ENCODE measurements around the gene MYRIP. TPM values are rescaled to one million over a fixed set of nuclear protein-coding genes. Genes with fewer than 3 reads are reported as not detected.

Gene MYRIP
- total and polyA plus RNA-seq, 5 donors = 2.4 to 12.1 (median 6.9) TPM

DNA sequence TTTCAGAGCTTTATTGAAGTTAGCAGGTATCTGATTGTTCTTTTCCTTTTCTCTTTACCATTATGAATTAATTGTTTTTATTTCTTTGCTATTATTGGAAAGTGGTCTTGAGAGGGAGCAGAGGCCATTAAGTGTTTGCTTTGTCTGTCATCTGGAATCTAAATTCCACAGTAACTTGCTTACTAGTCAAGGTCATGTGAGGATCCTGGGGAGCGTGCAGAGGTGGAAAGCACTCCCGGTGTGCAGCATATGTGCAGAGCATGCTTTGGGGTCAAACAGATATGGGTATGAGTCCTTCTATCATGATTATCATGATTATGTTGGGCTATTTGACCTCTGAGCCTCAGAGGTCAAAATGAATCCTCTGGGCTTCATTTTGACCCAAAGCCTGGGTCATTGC, 96.4 kb downstream of the MYRIP start:
- Histone ChIP-seq H3K27me3 (ENCODE audit: control insufficient read depth, insufficient read depth) (no peaks in the 10 kb centered on the region), H3K4me1 (ENCODE audit: control insufficient read depth, insufficient read depth, low read length) (no peaks in the 10 kb centered on the region), H3K9me3 (ENCODE audit: control insufficient read depth, low read length) (no peaks in the 10 kb centered on the region), H3K27ac (ENCODE audit: low read length) (no peak overlapping the region), H3K4me3 (ENCODE audit: low read length) (no peak overlapping the region)
- 89% methylated on average over 2 of the region's 2 CpGs for WGBS
- ATAC-seq (no peak), DNase-seq (no peak)
- intact Hi-C loops (cut with DNase I) = no loop called here

DNA sequence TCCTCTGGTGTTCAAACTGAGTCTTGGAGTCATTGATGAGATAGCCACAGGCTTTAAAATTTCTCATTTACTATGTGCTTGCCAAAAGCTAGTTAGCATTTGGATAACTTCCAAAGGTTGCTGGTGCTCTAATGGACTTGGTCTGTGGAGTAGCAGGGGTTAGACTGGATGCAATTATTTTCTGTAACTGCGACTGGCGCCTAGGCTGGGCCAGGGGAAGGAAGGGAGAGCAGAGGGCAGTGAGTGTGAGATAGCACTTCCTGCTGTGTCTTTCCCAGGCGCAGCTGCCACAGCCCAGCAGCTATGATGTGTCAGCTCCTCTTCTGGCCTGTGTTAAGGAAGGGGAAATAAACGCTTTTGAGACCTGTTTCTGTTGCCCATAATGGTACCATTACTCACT, 98.6 kb downstream of the MYRIP start:
- Histone ChIP-seq H3K9me3 (ENCODE audit: control insufficient read depth, low read length) (no peaks in the 10 kb centered on the region), H3K4me3 (ENCODE audit: low read length) (no peak overlapping the region), H3K27me3 (ENCODE audit: control insufficient read depth, insufficient read depth) (no peaks in the 10 kb centered on the region), H3K27ac (ENCODE audit: low read length) (no peak overlapping the region), H3K4me1 (ENCODE audit: control insufficient read depth, insufficient read depth, low read length) (no peaks in the 10 kb centered on the region)
- WGBS = 21% methylated on average over 4 of the region's 4 CpGs
- peak; percentile 65 to 86 (median 78) for DNase-seq
- intact Hi-C loops (cut with DNase I) = no loop called here
- peak; percentile 95 for ATAC-seq

DNA sequence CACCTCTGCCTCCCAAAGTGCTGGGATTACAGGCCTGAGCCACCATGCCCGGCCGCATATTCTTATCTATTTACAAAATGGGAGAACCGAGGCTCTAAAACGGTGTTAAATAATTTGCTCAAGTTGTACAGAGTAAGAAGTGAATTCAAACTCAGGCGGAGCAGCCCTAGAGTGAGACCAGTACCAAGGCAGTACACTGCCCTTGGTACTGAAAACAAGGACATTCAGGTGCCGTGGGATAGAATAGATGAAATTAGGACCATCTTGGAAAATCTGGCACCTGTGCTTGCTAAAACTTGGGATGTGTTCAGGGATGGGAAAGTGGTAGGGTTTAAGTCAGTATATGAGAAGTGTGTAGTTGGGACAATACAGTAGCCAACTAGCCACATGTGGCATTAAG, 100.7 kb downstream of the MYRIP start:
- no peaks in the 10 kb centered on the region for H3K9me3 ChIP-seq (ENCODE audit: control insufficient read depth, low read length)
- no peak overlapping the region for H3K4me3 ChIP-seq (ENCODE audit: low read length)
- H3K27me3 ChIP-seq (ENCODE audit: control insufficient read depth, insufficient read depth) = no peaks in the 10 kb centered on the region
- intact Hi-C loops (cut with DNase I) = no loop called here
- ATAC-seq (no peak), DNase-seq (no peak)
- H3K27ac ChIP-seq (ENCODE audit: low read length) = no peak overlapping the region
- WGBS = 94% methylated on average over 6 of the region's 6 CpGs
- H3K4me1 ChIP-seq (ENCODE audit: control insufficient read depth, insufficient read depth, low read length) = no peaks in the 10 kb centered on the region

DNA sequence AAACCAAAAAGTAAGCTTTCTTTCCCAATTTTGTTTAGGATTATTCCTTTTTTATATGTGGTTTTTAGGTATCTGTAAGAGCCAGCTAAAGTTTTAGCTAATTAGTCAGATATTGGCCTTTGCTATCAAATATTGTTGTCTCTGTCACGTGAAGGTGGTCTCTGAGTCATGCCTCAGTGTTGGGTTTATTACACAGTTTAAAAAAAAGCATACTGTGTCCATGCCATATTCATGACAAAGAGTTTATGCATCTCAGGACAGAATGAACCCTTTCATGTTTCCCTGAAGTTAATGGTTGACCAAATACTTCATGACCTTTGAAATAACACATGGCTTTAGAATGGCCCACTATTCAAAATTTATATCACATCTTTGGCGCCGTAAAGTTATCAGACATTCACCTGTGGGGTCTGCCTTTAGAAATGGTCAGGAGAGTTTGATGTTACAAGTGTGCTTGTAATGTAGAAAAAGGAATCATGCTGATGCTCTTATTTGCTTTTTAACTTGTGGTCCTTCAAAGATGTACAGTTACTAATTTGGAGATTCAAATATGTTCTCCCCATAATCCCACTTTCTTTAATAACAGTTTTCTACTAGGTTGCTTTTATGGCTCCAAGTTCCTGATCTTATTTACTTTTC, 101.5 kb downstream of the MYRIP start:
- H3K9me3 ChIP-seq (ENCODE audit: control insufficient read depth, low read length) = no peaks in the 10 kb centered on the region
- no peaks in the 10 kb centered on the region for H3K27me3 ChIP-seq (ENCODE audit: control insufficient read depth, insufficient read depth)
- DNase-seq (no peak), ATAC-seq (no peak)
- H3K4me1 ChIP-seq (ENCODE audit: control insufficient read depth, insufficient read depth, low read length) = no peaks in the 10 kb centered on the region
- H3K4me3 ChIP-seq (ENCODE audit: low read length) = no peak overlapping the region
- 77% methylated on average over 3 of the region's 3 CpGs for WGBS
- no peak overlapping the region for H3K27ac ChIP-seq (ENCODE audit: low read length)
- intact Hi-C loops (cut with DNase I) = no loop called here

DNA sequence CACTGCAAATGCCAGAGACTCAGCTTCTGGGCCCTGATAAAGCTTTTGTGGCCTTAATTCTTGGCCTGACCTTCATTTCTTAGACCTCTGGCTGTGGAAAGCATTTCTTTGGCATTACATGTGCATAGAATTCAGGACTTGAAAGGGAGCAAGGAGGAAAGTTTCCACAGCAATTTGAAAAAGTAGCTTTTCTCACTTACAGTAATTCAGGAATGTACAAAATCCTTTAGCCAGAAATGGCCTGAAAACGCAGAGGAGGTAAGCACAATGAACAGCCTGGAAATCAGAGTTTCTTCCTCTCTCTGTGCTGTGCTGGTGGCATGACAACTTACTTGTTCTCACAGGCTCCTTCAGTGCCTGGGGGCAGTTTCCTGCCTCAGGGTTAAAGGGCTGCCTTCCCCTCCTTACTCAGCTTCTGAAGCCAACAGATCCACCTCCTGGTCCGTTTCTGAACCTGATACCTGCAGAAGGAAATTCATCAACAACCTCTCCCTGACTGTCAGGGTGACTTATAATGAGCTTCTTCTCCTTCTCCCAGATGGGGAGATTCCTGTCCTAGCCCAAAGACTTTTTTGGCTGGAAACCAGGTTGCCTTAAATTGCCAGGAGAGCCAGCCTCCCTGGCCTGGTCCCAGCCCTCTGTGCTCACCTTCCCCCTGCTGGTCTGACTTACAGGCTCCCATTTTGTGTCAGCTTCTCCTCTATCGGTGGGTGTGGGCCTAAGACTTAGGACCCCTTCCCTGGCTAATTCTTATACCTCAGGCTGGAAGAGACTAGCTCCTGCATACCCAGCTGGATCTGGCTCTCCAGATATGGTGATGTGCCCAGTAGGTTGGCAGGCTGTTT, 102.3 kb downstream of the MYRIP start:
- Histone ChIP-seq H3K9me3 (ENCODE audit: control insufficient read depth, low read length) (no peaks in the 10 kb centered on the region), H3K4me1 (ENCODE audit: control insufficient read depth, insufficient read depth, low read length) (no peaks in the 10 kb centered on the region), H3K27ac (ENCODE audit: low read length) (peak overlapping the region; percentile 26), H3K4me3 (ENCODE audit: low read length) (no peak overlapping the region), H3K27me3 (ENCODE audit: control insufficient read depth, insufficient read depth) (no peaks in the 10 kb centered on the region)
- ATAC-seq (peak; percentile 84 to 87), DNase-seq (peak; percentile 18 to 54 (median 36))
- 51% methylated on average over 3 of the region's 3 CpGs for WGBS
- intact Hi-C loops (cut with DNase I) = no loop called here

DNA sequence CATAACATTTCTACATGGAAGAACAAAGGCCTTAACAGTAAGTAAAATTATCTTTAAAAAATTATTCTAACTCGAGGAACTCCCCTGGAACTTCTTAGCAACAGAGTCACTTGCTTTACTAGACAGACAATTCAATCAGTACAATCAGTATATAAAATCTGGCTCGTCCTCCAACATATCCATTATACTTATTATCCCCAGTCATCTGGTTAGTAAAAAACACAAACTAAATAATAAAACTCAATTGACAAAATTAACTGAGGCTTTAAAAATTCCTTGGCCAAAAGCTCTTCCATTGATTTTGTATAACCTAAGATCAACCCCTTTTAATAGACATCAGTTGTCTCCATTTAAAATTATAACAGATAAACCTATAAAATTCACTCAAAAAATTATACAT, 105.6 kb downstream of the MYRIP start:
- Histone ChIP-seq H3K9me3 (ENCODE audit: control insufficient read depth, low read length) (no peaks in the 10 kb centered on the region), H3K27me3 (ENCODE audit: control insufficient read depth, insufficient read depth) (no peaks in the 10 kb centered on the region), H3K27ac (ENCODE audit: low read length) (no peak overlapping the region), H3K4me3 (ENCODE audit: low read length) (no peak overlapping the region), H3K4me1 (ENCODE audit: control insufficient read depth, insufficient read depth, low read length) (no peaks in the 10 kb centered on the region)
- no peak for ATAC-seq
- WGBS = 86% methylated on average over 2 of the region's 2 CpGs
- intact Hi-C loops (cut with DNase I) = no loop called here
- no peak for DNase-seq

DNA sequence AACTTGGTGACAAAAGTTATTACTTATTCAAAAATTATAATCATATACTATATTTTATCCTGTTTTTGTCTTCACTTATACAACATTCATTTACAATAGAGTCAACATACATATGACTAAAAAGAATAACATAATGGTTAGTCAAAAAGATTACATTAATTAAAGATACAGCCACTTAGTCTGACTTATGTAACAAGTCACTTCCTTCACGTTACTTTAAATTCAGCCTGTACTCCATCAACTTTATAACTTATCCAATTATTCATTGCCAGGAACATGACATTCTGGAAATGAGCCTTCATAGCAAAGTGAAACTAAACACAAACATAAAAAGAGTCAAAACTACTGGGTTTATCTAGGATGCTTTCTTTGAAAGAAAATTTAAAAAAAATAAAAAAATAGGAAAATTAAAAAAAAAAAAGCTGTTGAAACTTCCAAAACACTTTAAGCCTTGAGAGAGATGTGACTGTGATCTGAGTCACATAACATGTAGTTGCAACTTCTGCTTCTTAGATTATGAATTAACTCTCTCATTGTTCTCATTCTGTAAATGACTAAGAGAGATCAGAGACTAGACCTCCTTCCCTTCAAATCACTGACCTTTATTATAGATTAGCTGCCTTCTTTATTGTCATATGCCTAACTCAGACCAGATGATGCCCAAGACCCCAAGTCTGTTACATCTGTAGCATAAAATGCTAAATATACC, 107.8 kb downstream of the MYRIP start:
- WGBS = 39% methylated on average over 1 of the region's 1 CpG

DNA sequence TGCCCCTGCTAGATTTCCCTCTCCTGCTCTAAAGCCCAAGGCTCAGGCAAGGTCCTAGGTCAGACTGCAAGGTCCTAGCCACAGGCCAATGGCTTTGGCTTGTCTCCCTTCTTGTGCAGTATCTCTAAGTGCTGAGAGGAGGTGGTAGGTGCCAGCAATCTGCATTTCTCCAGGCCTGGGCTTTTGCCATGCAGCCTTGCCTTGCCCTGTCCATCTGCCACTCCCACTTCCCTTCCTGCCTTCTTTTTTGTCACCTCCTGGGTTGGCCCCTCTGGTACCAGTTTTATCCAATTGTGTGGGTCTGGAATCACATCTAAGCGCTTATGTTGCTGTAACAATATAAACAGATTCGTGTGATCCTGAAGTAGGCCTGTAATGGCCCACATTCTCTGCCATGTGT, 109.9 kb downstream of the MYRIP start:
- Histone ChIP-seq H3K27ac (ENCODE audit: low read length) (no peak overlapping the region), H3K27me3 (ENCODE audit: control insufficient read depth, insufficient read depth) (no peaks in the 10 kb centered on the region), H3K4me3 (ENCODE audit: low read length) (no peak overlapping the region), H3K4me1 (ENCODE audit: control insufficient read depth, insufficient read depth, low read length) (no peaks in the 10 kb centered on the region), H3K9me3 (ENCODE audit: control insufficient read depth, low read length) (no peaks in the 10 kb centered on the region)
- WGBS = 87% methylated on average over 2 of the region's 2 CpGs
- DNase-seq (no peak), ATAC-seq (peak in 1 of 2 donors; percentile 18)
- intact Hi-C loops (cut with DNase I) = no loop called here

More for the DNA sequence above, 107.8 kb downstream of the MYRIP start:
- no peaks in the 10 kb centered on the region for H3K4me1 ChIP-seq (ENCODE audit: control insufficient read depth, insufficient read depth, low read length)
- intact Hi-C loops (cut with DNase I) = no loop called here
- ATAC-seq (peak in 1 of 2 donors; percentile 47), DNase-seq (no peak)
- H3K9me3 ChIP-seq (ENCODE audit: control insufficient read depth, low read length) = no peaks in the 10 kb centered on the region
- no peak overlapping the region for H3K27ac ChIP-seq (ENCODE audit: low read length)
- no peak overlapping the region for H3K4me3 ChIP-seq (ENCODE audit: low read length)
- H3K27me3 ChIP-seq (ENCODE audit: control insufficient read depth, insufficient read depth) = no peaks in the 10 kb centered on the region

DNA sequence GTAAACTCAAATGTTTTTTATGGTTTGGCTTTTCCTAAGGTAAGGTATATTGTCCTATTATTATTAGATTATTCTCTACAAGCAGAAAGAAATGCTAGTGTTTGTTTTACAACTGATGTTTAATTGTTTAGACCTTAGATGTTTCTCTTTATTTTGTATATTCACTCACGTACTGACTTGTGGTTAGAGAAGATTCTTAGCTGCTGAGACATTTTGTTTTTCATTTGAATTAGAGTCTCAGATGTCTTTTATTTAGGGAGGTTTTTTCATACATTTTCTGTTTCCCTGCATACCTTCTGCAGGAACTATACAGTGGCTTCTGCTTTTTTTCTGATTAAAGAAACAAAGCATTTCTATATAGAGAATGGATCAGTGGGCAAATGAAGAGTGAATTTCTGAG, 110.9 kb downstream of the MYRIP start:
- Histone ChIP-seq H3K9me3 (ENCODE audit: control insufficient read depth, low read length) (no peaks in the 10 kb centered on the region), H3K27ac (ENCODE audit: low read length) (no peak overlapping the region), H3K27me3 (ENCODE audit: control insufficient read depth, insufficient read depth) (no peaks in the 10 kb centered on the region), H3K4me3 (ENCODE audit: low read length) (no peak overlapping the region), H3K4me1 (ENCODE audit: control insufficient read depth, insufficient read depth, low read length) (no peaks in the 10 kb centered on the region)
- DNase-seq (no peak), ATAC-seq (no peak)
- intact Hi-C loops (cut with DNase I) = no loop called here
- WGBS = 88% methylated on average over 1 of the region's 1 CpG

DNA sequence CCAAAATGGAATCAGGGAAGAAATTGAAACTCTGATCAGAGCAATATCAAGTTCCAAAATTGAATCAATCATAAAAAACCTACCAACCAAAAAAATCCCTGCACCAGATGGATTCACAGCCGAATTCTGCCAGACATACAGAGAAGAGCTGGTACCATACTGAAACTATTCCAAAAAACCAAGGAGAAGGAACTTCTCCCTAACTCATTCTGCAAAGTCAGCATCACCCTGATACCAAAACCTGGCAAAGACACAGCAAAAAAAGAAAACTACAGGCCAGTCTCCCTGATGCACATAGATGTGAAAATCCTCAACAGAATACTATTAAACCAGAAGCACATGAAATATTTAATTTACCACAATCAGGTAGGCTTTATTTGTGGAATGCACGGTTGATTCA, 118.1 kb downstream of the MYRIP start:
- Histone ChIP-seq H3K4me3 (ENCODE audit: low read length) (no peak overlapping the region), H3K27ac (ENCODE audit: low read length) (no peak overlapping the region), H3K27me3 (ENCODE audit: control insufficient read depth, insufficient read depth) (no peaks in the 10 kb centered on the region), H3K9me3 (ENCODE audit: control insufficient read depth, low read length) (no peaks in the 10 kb centered on the region), H3K4me1 (ENCODE audit: control insufficient read depth, insufficient read depth, low read length) (no peaks in the 10 kb centered on the region)
- 83% methylated on average over 2 of the region's 2 CpGs for WGBS
- no peak for DNase-seq
- intact Hi-C loops (cut with DNase I) = no loop called here
- no peak for ATAC-seq

All from right cardiac atrium (tissue), 5 donors.